DOHH2 (cell line): ENCODE measurements around the gene TMEM187.

Experiments used
- H3F3A ChIP-seq: fragments of 200-600 bp; sonication (generic), shearing (Covaris generic); 2 replicates; pipeline ENCODE4 v1.6.0; 2016; ENCODE audit warnings: antibody characterized with exemption, mild to moderate bottlenecking; ENCODE audit not compliant: control insufficient read depth, insufficient read depth
- H3K27ac ChIP-seq: fragments of 200-600 bp; sonication (generic); 2 replicates; pipeline ENCODE4 v1.5.1; 2014; ENCODE audit warnings: low read depth, mild to moderate bottlenecking, low read length, moderate library complexity
- H3K27me3 ChIP-seq: fragments of 200-600 bp; sonication (generic); 2 replicates; pipeline ENCODE4 v1.6.1; 2014; ENCODE audit warnings: mild to moderate bottlenecking, low read length, mixed read lengths; ENCODE audit not compliant: control insufficient read depth
- H3K36me3 ChIP-seq: fragments of 200-600 bp; sonication (generic); 2 replicates; pipeline ENCODE4 v1.6.1; 2014; ENCODE audit warnings: mild to moderate bottlenecking, low read length, moderate library complexity, mixed read lengths; ENCODE audit not compliant: control insufficient read depth
- H3K4me1 ChIP-seq: fragments of 200-600 bp; sonication (generic); 2 replicates; pipeline ENCODE4 v1.6.1; 2014; ENCODE audit warnings: mild to moderate bottlenecking, low read length, mixed read lengths; ENCODE audit not compliant: control insufficient read depth
- H3K4me2 ChIP-seq: fragments of 200-600 bp; sonication (generic); 2 replicates; pipeline ENCODE4 v1.6.0; 2014; ENCODE audit warnings: mild to moderate bottlenecking, low read length, moderate library complexity
- H3K4me3 ChIP-seq: fragments of 200-600 bp; sonication (generic); 2 replicates; pipeline ENCODE4 v1.5.1; 2014; ENCODE audit warnings: mild to moderate bottlenecking, low read length, mixed read lengths
- H3K79me2 ChIP-seq: fragments of 200-600 bp; sonication (generic); 2 replicates; pipeline ENCODE4 v1.6.1; 2014; ENCODE audit warnings: mild to moderate bottlenecking, low read length, mixed read lengths; ENCODE audit not compliant: control insufficient read depth
- H3K9me2 ChIP-seq: fragments of 200-600 bp; sonication (generic); replicated peaks from 2 replicates; pipeline ENCODE4 v1.6.1; 2014; ENCODE audit warnings: mild to moderate bottlenecking, low read length, mixed read lengths; ENCODE audit not compliant: control insufficient read depth
- H3K9me3 ChIP-seq: fragments of 200-600 bp; sonication (generic); 2 replicates; pipeline ENCODE4 v1.6.1; 2014; ENCODE audit warnings: antibody characterized with exemption, low read length, mixed read lengths; ENCODE audit not compliant: control insufficient read depth, insufficient read depth
- H4K20me1 ChIP-seq: fragments of 200-600 bp; sonication (generic); 2 replicates; pipeline ENCODE4 v1.6.0; 2014; ENCODE audit warnings: low read depth, mild to moderate bottlenecking, antibody characterized with exemption, low read length, moderate library complexity; ENCODE audit not compliant: control insufficient read depth, insufficient read depth
- CTCF ChIP-seq: fragments of 200-600 bp; sonication (generic); IDR thresholded peaks from one replicate; pipeline ENCODE4 v1.5.1; 2014; ENCODE audit warnings: antibody characterized with exemption, mild to moderate bottlenecking, low read depth, low read length; ENCODE audit not compliant: poor library complexity, severe bottlenecking
- EZH2phosphoT487 ChIP-seq: fragments of 200-600 bp; sonication (generic); IDR thresholded peaks from 2 replicates; pipeline ENCODE4 v1.6.1; 2017; ENCODE audit warnings: borderline replicate concordance, mild to moderate bottlenecking, antibody characterized with exemption, low read length, moderate library complexity, mixed read lengths

The TMEM187 gene

GRCh38 chrX:153944800-153945150 lies 27.8 kb upstream of the TMEM187 start:
- Histone ChIP-seq H3K27ac (no peak overlapping the region), H3K4me2 (peak overlapping the region; percentile 58), H4K20me1 (no peaks in the 10 kb centered on the region; the same call in 1 of the 2 replicates), H3K36me3 (peaks cover 18% of the 10 kb centered on the region), H3F3A (peaks cover 5% of the 10 kb centered on the region; the same call in 1 of the 2 replicates), H3K9me2 (no peaks in the 10 kb centered on the region), H3K4me3 (peak overlapping the region; percentile 43), H3K4me1 (peaks cover 11% of the 10 kb centered on the region), H3K27me3 (no peaks in the 10 kb centered on the region), H3K79me2 (no peaks in the 10 kb centered on the region), H3K9me3 (no peaks in the 10 kb centered on the region)
- TF ChIP-seq CTCF (no peak), EZH2phosphoT487 (no peak)

- Histone ChIP-seq H3K36me3 (peaks cover 33% of the 10 kb centered on the region), H3F3A (peaks cover 5% of the 10 kb centered on the region; the same call in 1 of the 2 replicates), H3K27ac (no peak overlapping the region), H3K4me3 (no peak overlapping the region), H3K79me2 (no peaks in the 10 kb centered on the region), H3K4me2 (no peak overlapping the region), H3K4me1 (peaks cover 11% of the 10 kb centered on the region), H3K27me3 (no peaks in the 10 kb centered on the region), H3K9me2 (no peaks in the 10 kb centered on the region), H4K20me1 (no peaks in the 10 kb centered on the region; the same call in 1 of the 2 replicates), H3K9me3 (no peaks in the 10 kb centered on the region)
- TF ChIP-seq CTCF (no peak), EZH2phosphoT487 (no peak)
Measured at GRCh38 chrX:153945956-153946943, 26.3 kb upstream of the TMEM187 start.

- peaks cover 43% of the 10 kb centered on the region for H3K36me3 ChIP-seq
- TF ChIP-seq CTCF (peak; percentile 80), EZH2phosphoT487 (no peak)
- no peaks in the 10 kb centered on the region for H3K9me2 ChIP-seq
- H3K4me1 ChIP-seq, result peaks cover 11% of the 10 kb centered on the region
- H3F3A ChIP-seq, result peaks cover 5% of the 10 kb centered on the region; the same call in 1 of the 2 replicates
- H3K79me2 ChIP-seq, result no peaks in the 10 kb centered on the region
- no peak overlapping the region for H3K4me2 ChIP-seq
- no peaks in the 10 kb centered on the region; the same call in 1 of the 2 replicates for H4K20me1 ChIP-seq
- H3K9me3 ChIP-seq, result no peaks in the 10 kb centered on the region
- no peak overlapping the region for H3K27ac ChIP-seq
- no peak overlapping the region for H3K4me3 ChIP-seq
- no peaks in the 10 kb centered on the region for H3K27me3 ChIP-seq
Measured at GRCh38 chrX:153947009-153947769, 25.4 kb upstream of the TMEM187 start.
